ENCODE measurements around the gene SLC35F5. TPM values are rescaled to one million over a fixed set of nuclear protein-coding genes. Genes with fewer than 3 reads are reported as not detected.

Gene SLC35F5
- total and polyA plus RNA-seq, 4 donors = 15.3 to 70.8 (median 44.6) TPM

DNA sequence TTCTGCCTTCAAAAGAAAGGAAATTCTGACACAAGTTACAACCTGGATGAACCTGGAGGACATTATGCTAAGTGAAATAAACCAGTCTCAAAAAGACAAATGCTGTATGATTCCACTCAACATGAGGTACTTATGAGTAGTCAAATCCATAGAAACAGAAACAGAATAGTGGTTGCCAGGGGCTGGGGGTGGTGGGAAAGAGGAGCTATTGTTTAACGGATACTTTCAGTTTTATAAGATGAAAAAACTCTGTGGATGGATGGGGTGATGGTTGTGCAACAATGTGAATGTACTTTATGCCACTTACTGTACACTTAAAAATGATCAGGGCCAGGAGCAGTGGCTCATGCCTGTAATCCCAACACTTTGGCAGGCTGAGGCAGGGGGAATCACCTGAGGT, 15.4 kb downstream of the SLC35F5 start:
- H3K9me3 ChIP-seq (ENCODE audit: control insufficient read depth in 4 of 4, low read length in 3 of 4) = no peaks in the 10 kb centered on the region
- WGBS = 96% methylated on average over 1 of the region's 1 CpG
- peaks cover 6 to 66% (median 51%) of the 10 kb centered on the region in 4 donors for H3K36me3 ChIP-seq (ENCODE audit: control insufficient read depth in 4 of 4, insufficient read depth in 3 of 4, low read depth in 1 of 4, low read length in 3 of 4)
- TF ChIP-seq GABPA (IDR thresholded peaks at IDR 0.05 in 1 of 2, conservative IDR thresholded peaks at IDR 0.05 in 1 of 2) = no peak
- TF ChIP-seq, protein P1, sequence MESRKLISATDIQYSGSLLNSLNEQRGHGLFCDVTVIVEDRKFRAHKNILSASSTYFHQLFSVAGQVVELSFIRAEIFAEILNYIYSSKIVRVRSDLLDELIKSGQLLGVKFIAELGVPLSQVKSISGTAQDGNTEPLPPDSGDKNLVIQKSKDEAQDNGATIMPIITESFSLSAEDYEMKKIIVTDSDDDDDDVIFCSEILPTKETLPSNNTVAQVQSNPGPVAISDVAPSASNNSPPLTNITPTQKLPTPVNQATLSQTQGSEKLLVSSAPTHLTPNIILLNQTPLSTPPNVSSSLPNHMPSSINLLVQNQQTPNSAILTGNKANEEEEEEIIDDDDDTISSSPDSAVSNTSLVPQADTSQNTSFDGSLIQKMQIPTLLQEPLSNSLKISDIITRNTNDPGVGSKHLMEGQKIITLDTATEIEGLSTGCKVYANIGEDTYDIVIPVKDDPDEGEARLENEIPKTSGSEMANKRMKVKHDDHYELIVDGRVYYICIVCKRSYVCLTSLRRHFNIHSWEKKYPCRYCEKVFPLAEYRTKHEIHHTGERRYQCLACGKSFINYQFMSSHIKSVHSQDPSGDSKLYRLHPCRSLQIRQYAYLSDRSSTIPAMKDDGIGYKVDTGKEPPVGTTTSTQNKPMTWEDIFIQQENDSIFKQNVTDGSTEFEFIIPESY (IDR thresholded peaks at IDR 0.05) = no peak
- DNase-seq (ENCODE audit: low spot score) = no peak
- no peaks in the 10 kb centered on the region for H3K4me1 ChIP-seq (ENCODE audit: control insufficient read depth in 4 of 4, insufficient read depth in 4 of 4, low read length in 3 of 4)
- H3K4me3 ChIP-seq (ENCODE audit: low read depth in 1 of 3, low read length in 3 of 3) = no peak overlapping the region
- no peaks in the 10 kb centered on the region for H3K27me3 ChIP-seq (ENCODE audit: control insufficient read depth in 4 of 4, insufficient read depth in 4 of 4, low read length in 3 of 4)
- no peak overlapping the region for H3K27ac ChIP-seq (ENCODE audit: low read depth in 1 of 2, low read length in 2 of 2)
- no peak overlapping the region for H3K9ac ChIP-seq (ENCODE audit: low read depth in 1 of 2, low read length in 2 of 2)

DNA sequence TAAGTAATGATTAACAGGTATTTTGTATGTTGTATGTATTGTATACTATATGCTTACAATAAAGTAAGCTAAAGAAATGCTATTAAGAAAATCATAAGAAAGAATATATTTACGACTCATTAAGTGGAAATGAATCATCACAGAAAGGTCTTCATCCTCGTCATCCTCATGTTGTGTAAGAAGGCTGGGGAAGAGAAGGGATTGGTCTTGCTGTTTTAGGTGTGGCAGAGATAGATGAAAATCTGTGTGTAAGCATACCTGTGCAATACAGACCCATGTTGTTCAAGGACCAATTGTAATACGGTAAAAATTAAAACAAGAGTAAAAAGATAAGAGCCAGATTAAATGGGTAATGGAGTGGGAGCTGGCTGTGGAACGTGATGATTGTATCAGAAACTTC, 16.6 kb downstream of the SLC35F5 start:
- Histone ChIP-seq H3K27me3 (ENCODE audit: control insufficient read depth in 4 of 4, insufficient read depth in 4 of 4, low read length in 3 of 4) (no peaks in the 10 kb centered on the region), H3K27ac (ENCODE audit: low read depth in 1 of 2, low read length in 2 of 2) (no peak overlapping the region), H3K36me3 (ENCODE audit: control insufficient read depth in 4 of 4, insufficient read depth in 3 of 4, low read depth in 1 of 4, low read length in 3 of 4) (peaks cover 6 to 54% (median 45%) of the 10 kb centered on the region in 4 donors), H3K9ac (ENCODE audit: low read depth in 1 of 2, low read length in 2 of 2) (no peak overlapping the region), H3K4me3 (ENCODE audit: low read depth in 1 of 3, low read length in 3 of 3) (no peak overlapping the region), H3K9me3 (ENCODE audit: control insufficient read depth in 4 of 4, low read length in 3 of 4) (no peaks in the 10 kb centered on the region), H3K4me1 (ENCODE audit: control insufficient read depth in 4 of 4, insufficient read depth in 4 of 4, low read length in 3 of 4) (no peaks in the 10 kb centered on the region)
- no peak for DNase-seq (ENCODE audit: low spot score)
- TF ChIP-seq NR2F2 (IDR thresholded peaks at IDR 0.05) = no peak
- TF ChIP-seq JUND (IDR thresholded peaks at IDR 0.05) = no peak
- TF ChIP-seq, protein P2, sequence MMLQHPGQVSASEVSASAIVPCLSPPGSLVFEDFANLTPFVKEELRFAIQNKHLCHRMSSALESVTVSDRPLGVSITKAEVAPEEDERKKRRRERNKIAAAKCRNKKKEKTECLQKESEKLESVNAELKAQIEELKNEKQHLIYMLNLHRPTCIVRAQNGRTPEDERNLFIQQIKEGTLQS (IDR thresholded peaks at IDR 0.05) = no peak
- TF ChIP-seq, protein P1 (IDR thresholded peaks at IDR 0.05) = no peak
- no peak for TF ChIP-seq HNF4A (conservative IDR thresholded peaks at IDR 0.05)
- no peak for TF ChIP-seq EGR1 (IDR thresholded peaks at IDR 0.05; ENCODE audit: low read depth in 2 of 2)
- TF ChIP-seq TAF1 (conservative IDR thresholded peaks at IDR 0.05) = no peak
- no peak for TF ChIP-seq RXRA (IDR thresholded peaks at IDR 0.05)
- TF ChIP-seq YY1 (IDR thresholded peaks at IDR 0.05) = no peak
- no peak for TF ChIP-seq FOXA2 (IDR thresholded peaks at IDR 0.05)
- no peak for TF ChIP-seq GABPA (IDR thresholded peaks at IDR 0.05 in 1 of 2, conservative IDR thresholded peaks at IDR 0.05 in 1 of 2)
- TF ChIP-seq FOXA1 (IDR thresholded peaks at IDR 0.05) = no peak
- TF ChIP-seq RAD21 (IDR thresholded peaks at IDR 0.05) = no peak
- TF ChIP-seq, protein P3, sequence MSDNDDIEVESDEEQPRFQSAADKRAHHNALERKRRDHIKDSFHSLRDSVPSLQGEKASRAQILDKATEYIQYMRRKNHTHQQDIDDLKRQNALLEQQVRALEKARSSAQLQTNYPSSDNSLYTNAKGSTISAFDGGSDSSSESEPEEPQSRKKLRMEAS (IDR thresholded peaks at IDR 0.05) = no peak
- TF ChIP-seq SP1 (IDR thresholded peaks at IDR 0.05) = no peak
- TF ChIP-seq, protein P4, sequence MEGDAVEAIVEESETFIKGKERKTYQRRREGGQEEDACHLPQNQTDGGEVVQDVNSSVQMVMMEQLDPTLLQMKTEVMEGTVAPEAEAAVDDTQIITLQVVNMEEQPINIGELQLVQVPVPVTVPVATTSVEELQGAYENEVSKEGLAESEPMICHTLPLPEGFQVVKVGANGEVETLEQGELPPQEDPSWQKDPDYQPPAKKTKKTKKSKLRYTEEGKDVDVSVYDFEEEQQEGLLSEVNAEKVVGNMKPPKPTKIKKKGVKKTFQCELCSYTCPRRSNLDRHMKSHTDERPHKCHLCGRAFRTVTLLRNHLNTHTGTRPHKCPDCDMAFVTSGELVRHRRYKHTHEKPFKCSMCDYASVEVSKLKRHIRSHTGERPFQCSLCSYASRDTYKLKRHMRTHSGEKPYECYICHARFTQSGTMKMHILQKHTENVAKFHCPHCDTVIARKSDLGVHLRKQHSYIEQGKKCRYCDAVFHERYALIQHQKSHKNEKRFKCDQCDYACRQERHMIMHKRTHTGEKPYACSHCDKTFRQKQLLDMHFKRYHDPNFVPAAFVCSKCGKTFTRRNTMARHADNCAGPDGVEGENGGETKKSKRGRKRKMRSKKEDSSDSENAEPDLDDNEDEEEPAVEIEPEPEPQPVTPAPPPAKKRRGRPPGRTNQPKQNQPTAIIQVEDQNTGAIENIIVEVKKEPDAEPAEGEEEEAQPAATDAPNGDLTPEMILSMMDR (IDR thresholded peaks at IDR 0.05; ENCODE audit: low read depth, low read length, missing input control) = no peak
- TF ChIP-seq HNF4G (IDR thresholded peaks at IDR 0.05) = no peak
- TF ChIP-seq, protein P5, sequence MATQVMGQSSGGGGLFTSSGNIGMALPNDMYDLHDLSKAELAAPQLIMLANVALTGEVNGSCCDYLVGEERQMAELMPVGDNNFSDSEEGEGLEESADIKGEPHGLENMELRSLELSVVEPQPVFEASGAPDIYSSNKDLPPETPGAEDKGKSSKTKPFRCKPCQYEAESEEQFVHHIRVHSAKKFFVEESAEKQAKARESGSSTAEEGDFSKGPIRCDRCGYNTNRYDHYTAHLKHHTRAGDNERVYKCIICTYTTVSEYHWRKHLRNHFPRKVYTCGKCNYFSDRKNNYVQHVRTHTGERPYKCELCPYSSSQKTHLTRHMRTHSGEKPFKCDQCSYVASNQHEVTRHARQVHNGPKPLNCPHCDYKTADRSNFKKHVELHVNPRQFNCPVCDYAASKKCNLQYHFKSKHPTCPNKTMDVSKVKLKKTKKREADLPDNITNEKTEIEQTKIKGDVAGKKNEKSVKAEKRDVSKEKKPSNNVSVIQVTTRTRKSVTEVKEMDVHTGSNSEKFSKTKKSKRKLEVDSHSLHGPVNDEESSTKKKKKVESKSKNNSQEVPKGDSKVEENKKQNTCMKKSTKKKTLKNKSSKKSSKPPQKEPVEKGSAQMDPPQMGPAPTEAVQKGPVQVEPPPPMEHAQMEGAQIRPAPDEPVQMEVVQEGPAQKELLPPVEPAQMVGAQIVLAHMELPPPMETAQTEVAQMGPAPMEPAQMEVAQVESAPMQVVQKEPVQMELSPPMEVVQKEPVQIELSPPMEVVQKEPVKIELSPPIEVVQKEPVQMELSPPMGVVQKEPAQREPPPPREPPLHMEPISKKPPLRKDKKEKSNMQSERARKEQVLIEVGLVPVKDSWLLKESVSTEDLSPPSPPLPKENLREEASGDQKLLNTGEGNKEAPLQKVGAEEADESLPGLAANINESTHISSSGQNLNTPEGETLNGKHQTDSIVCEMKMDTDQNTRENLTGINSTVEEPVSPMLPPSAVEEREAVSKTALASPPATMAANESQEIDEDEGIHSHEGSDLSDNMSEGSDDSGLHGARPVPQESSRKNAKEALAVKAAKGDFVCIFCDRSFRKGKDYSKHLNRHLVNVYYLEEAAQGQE (IDR thresholded peaks at IDR 0.05) = no peak
- WGBS = 94% methylated on average over 4 of the region's 4 CpGs

All from liver (tissue), 9 donors.